GM23248 (cell line): ENCODE results near the gene APOBEC3G.
"Not testable (repeated sequence)": the region's sequence is repeated elsewhere in the genome, so short reads cannot be mapped to it uniquely, and the experiment has no call there.

ENCODE experiments used
- EZH2 ChIP-seq: fragments of 200-600 bp; sonication (generic); IDR thresholded peaks from 2 replicates; pipeline ENCODE4 v1.6.1; 2018; ENCODE audit warnings: antibody characterized with exemption, mild to moderate bottlenecking; ENCODE audit not compliant: insufficient read depth, poor library complexity, severe bottlenecking
- EZH2phosphoT487 ChIP-seq: fragments of 200-600 bp; sonication (generic); IDR thresholded peaks from 2 replicates; pipeline ENCODE4 v1.6.1; 2018; ENCODE audit warnings: antibody characterized with exemption, moderate library complexity, mild to moderate bottlenecking, low read depth; ENCODE audit not compliant: insufficient read depth

- TF ChIP-seq EZH2, EZH2phosphoT487: not testable (repeated sequence)
Observed at GRCh38 chr22:39049486-39049885, 27.6 kb upstream of the APOBEC3G start.
